Stimulated activated CD8-positive, alpha-beta memory T cell treated with anti-CD3 and anti-CD28 coated beads, Interleukin-15, amount 100 ng/mL, for 24 hours (primary cell): Measurements from ENCODE around the gene FUT6.
"Not testable (repeated sequence)": the region's sequence is repeated elsewhere in the genome, so short reads cannot be mapped to it uniquely, and the experiment has no call there.

Experiments used
- DNase-seq: peaks from one replicate; pipeline ENCODE4 v3.0.0-alpha.2; 2020; ENCODE audit warnings: low read depth

Gene FUT6

DNA sequence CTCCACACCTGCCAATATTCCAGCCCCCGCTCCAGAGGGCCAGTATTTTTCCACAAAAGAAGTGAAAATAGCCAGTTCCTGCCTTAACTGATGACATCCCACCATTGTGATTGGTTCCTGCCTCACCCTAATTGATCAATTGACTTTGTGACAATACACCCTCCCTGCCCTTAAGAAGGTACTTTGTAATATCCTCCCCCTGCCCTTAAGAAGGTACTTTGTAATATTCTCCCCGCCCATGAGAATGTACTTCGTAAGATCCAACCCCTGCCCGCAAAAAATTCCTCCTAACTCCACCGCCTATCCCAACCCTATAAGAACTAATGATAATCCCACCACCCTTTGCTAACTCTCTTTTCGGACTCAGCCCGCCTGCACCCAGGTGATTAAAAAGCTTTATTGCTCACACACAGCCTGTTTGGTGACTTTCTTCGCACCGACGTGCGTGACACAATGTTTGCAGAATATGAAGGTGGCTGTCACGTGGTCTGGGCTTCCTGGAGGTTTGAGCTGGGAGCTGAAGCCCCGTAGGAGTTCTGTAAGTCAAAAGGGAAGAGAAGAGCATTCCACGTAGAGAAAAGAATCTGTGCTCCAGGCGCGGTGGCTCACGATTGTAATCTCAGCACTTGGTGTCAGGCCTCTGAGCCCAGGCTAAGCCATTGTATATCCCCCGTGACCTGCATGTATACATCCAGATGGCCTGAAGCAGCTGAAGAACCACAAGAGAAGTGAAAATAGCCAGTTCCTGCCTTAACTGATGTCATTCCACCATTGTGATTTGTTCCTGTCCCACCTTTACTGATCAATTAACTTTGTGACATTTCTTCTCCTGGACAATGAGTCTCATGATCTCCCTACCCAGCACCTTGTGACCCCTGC is 17.9 kb upstream of the FUT6 start:
- no peak for DNase-seq

GRCh38 chr19:5855151-5855550 is 15.6 kb upstream of the FUT6 start:
- DNase-seq, result not testable (repeated sequence)

GRCh38 chr19:5854121-5854520 is 14.6 kb upstream of the FUT6 start:
- DNase-seq, result not testable (repeated sequence)

DNA sequence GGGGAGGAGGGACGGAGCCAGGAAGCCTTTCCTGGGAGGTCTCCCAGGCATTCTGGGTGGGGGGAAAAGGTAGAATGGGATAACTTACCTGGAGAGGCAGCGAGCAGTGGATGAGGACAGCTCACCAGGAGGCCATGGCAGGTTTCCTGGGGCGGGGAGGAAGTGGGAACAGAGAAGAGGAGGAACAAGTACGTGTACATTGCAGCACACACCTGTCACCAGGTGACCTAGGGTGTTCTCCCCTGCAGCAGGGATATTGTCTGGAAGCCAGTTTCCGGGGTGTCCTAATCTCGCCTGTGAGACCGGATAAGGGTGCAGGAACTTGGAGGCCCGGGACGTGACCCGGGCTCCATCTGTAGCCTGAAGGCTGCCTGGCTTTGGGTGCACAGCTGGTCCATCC is 11.8 kb upstream of the FUT6 start, which contains the start of gene FUT3:
Gene FUT3 (minus strand): TSS at position 148 of the 400 bp plus-strand sequence.
- DNase-seq, result no peak

DNA sequence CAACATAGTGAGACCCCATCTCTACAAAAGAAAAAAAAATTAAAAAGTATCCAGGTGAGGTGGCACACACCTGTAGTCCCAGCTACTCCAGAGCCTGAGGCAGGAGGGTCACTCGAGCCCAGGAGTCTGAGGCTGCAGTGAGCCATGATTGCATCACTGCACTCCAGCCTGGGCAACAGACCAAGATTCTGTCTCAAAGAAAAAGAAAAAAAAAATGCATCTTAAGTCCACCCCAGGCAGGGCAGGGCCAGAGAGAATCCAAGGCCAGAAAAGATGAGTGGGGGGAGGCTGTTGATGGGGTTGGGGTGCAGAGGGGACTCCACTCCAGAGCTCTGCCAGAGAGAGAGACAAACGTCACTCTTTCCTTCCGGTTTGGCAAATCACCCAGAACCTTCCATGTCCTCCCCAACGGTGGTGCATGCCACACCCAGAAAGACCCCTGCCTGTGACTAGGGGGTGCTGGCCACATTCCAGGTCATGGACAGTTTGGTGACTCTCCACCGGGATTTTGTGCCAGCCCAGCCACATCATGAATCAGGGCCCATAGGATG is 11.3 kb upstream of the FUT6 start:
- DNase-seq, result no peak

- DNase-seq, result no peak
Measured at GRCh38 chr19:5850189-5850588, 10.7 kb upstream of the FUT6 start.

DNA sequence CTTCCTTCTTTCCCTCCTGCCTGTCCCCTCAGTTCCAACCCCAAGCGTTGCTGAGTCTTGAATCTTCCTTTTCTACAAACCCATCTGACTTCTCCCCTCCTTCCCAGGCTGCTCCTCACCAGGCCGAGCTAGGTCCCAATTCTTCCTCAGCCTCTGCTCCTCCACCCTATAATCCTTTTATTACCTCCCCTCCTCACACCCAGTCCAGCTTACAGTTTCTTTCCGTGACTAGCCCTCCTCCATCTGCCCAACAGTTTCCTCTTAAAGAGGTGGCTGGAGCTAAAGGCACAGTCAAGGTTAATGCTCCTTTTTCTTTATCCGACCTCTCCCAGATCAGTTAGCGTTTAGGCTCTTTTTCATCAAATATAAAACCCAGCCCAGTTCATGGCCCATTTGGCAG is 9.1 kb upstream of the FUT6 start:
- not testable (repeated sequence) for DNase-seq

DNA sequence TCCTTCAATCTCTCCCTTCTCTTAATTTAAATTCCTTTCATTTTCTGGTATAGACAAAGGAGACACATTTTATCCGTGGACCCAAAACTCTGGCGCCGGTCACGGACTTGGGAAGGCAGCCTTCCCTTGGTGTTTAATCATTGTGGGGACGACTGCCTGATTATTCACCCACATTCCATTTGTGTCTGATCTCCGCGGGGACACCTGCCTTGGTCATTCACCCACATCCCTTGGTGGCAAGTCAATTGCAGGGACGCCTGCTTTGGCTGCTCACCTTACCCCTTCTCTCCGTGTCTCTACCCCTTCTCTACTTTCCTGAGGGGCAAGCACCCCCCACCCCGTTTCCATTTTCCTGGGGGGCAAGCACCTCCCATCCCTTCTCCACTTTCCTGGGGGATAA is 8.3 kb upstream of the FUT6 start:
- not testable (repeated sequence) for DNase-seq

GRCh38 chr19:5844456-5845433 is 5.2 kb upstream of the FUT6 start:
- DNase-seq, result no peak

DNA sequence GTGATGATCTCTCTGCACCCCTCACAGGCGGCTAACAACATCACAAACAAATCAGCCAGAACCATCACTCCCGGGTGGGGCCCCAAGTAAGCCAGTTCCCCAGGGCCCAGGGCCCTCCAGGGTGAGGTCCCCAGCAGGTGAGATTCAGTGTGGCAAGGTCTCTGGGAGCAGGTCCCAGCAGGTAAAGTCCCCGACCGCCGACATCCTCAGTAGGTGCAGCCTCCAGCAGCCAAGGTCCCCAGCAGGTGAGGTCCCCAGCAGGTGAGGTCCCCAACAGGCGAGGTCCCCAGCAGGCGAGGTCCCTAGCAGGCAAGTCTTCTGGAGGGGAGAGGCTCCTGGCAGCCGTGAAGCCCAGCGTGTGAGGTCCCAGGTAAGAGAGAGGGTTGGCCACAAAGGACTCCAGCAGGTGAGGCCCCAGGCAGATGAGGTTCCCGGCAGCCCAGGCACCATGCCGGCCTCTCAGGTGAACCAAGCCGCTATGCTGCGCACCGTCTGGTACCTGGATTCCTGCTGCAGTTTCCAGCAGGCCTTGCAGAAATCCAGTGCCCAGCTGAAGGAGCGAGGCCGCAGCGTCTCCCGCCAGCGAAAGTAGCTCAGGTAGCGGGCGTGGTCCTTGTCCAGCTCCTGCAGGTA is 3.9 kb upstream of the FUT6 start:
- no peak for DNase-seq

- DNase-seq, result not testable (repeated sequence)
Measured at GRCh38 chr19:5841735-5842111, 2.2 kb upstream of the FUT6 start.

- no peak for DNase-seq
Measured at GRCh38 chr19:5838353-5839064, 993 bp downstream of the FUT6 start.

GRCh38 chr19:5837761-5838352 is 1.6 kb downstream of the FUT6 start:
- DNase-seq, result no peak

GRCh38 chr19:5832527-5833216 is 6.8 kb downstream of the FUT6 start:
- no peak for DNase-seq

DNA sequence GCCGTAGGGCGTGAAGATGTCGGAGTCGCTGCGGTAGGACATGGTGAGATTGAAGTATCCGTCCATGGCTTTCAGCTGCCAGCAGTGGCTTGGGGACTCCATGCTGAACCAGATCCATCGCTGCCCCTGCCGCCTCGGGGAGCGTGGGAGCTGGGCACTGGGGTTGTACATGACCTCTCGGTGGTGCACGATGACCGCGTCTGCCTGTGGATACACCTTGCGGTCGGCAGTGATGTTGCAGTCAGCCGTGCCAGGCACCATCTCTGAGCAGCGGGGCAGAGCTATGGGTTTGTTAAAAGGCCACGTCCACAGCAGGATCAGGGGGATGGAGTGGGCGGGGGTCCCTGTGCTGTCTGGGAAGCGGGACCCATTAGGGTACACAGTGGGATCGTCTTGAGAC is 7.4 kb downstream of the FUT6 start:
- no peak for DNase-seq

- DNase-seq, result no peak
Measured at GRCh38 chr19:5831159-5831558, 8.3 kb downstream of the FUT6 start.

- no peak for DNase-seq
Measured at GRCh38 chr19:5829567-5830310, 9.8 kb downstream of the FUT6 start.

GRCh38 chr19:5828661-5829566 is 10.6 kb downstream of the FUT6 start:
- no peak for DNase-seq
